ENCODE measurements around the gene IL1RAPL2. TPM values are rescaled to one million over a fixed set of nuclear protein-coding genes. Genes with fewer than 3 reads are reported as not detected.
"Not testable (repeated sequence)": the region's sequence is repeated elsewhere in the genome, so short reads cannot be mapped to it uniquely, and the experiment has no call there.

Gene IL1RAPL2
- total RNA-seq, 1 donor from 2014 or later: 1.8 TPM

GRCh38 chrX:104854790-104855340 is 288.9 kb downstream of the IL1RAPL2 start:
- no peak for DNase-seq

DNA sequence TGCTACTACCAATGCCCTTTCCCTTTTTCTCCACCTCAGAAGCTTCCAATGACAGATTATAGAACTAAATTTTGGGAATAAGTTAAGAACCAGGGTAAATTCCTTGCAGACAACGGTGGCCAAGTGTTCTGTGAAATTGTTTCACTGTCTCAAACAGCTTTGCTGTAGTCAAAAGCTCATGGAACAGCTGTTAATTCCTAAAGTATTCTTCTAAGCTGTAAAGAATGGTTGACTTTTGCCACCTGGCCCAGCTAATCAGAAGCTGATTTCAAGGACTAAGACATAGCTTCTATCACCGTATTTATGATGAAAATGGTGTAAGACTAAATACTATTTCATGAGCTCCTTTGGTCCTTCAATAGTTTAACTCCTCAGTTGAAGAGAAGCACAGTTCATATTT is 297.5 kb downstream of the IL1RAPL2 start:
- DNase-seq: no peak

- no peak for DNase-seq
Observed at GRCh38 chrX:104864296-104864695, 298.3 kb downstream of the IL1RAPL2 start.

DNA sequence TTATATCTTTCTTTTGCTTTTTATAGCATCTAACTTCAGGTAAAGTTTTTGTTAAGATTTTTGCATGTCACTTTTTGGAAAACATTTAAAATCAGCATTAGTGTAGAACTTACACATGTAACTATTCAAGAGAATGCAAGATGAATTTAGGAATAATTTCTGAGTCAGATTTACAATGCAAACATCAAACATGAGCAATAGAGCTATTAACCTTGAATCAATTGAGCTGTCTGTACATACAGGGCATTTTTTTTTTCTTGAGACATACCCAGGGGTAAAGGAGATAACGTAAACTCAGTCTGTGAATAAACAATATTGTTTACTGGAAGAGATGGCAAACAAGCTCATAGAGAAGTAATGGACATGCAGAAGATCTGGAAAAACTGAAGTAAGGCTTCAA is 311.5 kb downstream of the IL1RAPL2 start:
- DNase-seq: no peak

DNA sequence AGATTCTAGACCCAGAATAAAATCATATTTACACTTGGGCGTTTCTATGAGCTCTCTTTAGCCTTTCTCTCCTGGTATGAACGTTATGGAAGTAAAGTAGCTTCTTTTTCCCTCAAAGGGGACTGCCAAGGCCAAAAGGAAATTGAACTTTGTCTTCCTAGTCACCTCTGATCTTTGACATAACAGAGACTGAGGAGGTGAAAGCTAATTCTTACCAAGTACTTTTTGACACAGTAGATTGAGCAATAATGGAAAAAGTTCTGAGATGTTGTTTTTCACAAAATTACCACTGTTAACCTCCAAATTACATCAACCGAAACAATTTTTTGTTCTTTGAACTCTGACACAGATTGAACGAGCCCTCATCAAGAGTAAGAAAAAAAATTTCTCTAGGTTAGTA is 336.1 kb downstream of the IL1RAPL2 start:
- DNase-seq: no peak

- DNase-seq: not testable (repeated sequence)
Observed at GRCh38 chrX:104909694-104910093, 343.7 kb downstream of the IL1RAPL2 start.

DNA sequence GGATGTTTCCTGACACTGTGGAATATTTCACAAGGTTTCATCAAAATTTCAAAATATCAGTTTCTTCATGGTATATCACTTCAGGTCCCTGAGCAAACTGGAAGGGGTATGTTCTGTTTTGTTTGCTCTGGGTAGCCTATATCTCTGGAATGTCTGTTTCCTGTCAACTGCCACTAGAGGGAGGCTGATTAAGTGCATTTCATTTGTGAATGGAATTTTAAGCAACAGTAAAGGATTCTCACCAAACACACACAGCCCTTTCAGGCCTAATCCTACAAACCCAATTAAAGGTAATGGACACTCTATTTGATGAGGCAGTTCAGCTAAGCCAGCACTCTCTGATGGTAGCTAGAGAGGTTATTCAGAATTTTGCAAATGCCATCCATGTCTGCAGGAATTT is 347.3 kb downstream of the IL1RAPL2 start:
- DNase-seq: peak; percentile 2

DNA sequence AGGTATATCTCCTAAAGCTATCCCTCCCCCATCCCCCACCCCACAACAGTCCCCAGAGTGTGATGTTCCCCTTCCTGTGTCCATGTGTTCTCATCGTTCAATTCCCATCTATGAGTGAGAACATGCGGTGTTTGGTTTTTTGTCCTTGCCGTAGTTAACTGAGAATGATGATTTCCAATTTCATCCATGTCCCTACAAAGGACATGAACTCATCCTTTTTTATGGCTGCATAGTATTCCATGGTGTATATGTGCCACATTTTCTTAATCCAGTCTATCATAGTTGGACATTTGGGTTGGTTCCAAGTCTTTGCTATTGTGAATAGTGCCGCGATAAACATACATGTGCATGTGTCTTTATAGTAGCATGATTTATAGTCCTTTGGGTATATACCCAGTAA is 348.7 kb downstream of the IL1RAPL2 start:
- DNase-seq: not testable (repeated sequence)

DNA sequence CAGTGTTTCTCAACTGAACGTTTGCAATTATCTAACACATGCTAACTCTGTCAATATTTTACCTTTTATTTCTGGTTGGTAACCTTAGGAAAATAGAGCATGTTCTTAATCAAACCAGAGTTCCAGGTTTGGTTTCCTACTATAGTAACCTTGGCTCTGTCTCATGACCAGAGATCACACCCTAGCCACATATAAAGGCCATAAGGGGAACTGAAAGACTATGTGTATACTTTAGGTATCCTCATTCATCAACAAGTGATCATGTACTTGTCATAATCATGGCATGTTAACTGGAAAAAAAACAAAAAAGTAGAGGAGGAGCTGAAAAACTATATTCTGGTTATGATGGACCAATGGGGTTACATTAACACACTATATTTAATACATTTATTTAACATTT is 352.1 kb downstream of the IL1RAPL2 start:
- no peak for DNase-seq

GRCh38 chrX:104921584-104922205 is 355.7 kb downstream of the IL1RAPL2 start:
- DNase-seq: no peak

DNA sequence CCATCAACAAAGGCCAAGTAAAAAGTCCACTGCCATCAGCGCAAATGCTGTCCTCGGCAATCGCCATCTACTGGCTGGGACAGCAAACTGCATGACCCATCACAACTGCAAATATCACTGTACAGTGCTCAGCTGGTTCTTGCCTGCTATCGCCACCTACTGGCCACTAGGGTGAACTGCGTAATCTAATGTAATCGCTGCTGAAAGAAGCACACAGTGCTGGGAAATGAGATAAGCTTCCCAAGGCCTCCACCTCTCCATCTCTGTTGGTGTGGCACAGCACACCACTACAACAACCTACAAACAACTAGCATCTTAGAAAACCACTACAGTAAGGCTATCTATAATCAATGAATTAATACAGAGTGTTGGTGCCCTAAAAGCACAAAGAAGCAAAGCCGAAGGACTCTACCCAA is 356.2 kb downstream of the IL1RAPL2 start:
- peak; percentile 0 for DNase-seq

GRCh38 chrX:104929324-104929723 is 363.3 kb downstream of the IL1RAPL2 start:
- DNase-seq: no peak

GRCh38 chrX:104935581-104935980 is 369.6 kb downstream of the IL1RAPL2 start:
- no peak for DNase-seq

DNA sequence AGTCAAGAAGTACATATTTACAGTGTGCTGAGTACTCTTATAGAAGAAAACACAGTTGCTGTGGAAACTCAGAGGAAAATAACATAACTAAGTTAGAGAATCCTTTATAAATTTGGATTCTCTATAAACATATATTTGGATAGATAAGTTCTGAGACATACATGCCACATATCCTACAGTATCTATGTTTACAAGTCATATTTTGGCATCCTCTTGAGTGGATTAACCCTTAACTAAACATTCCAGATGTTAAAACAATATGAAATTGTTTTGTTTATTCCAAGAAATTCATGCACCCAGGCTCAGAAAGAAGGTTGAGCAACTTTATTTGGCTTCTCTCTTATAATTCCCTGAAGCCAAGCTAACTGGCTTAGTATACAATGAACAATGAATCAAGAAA is 387.3 kb downstream of the IL1RAPL2 start:
- DNase-seq: peak; percentile 1

DNA sequence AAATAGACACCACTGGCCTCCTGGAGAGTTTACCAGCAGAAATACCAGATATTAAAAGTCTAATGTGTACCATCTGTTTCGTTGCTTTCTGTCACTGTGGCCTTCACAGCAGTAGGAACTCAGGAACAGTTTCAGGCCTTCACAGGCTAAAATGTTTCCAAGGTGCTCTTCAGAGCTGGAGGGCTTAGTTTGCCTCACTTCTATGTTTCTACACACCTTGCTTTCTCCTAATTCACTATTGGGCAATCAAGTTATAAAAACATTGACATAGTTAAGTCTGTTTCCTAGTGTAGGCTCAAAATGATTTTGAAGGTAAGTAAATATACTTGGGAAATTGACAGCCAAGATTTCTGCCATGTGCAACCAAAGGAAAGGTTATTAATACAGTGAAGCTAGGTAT is 395.9 kb downstream of the IL1RAPL2 start:
- no peak for DNase-seq

GRCh38 chrX:104968241-104968640 is 402.2 kb downstream of the IL1RAPL2 start:
- DNase-seq: no peak

GRCh38 chrX:104972737-104973136 is 406.7 kb downstream of the IL1RAPL2 start:
- DNase-seq: no peak

- no peak for DNase-seq
Observed at GRCh38 chrX:104987063-104987462, 421.1 kb downstream of the IL1RAPL2 start.

DNA sequence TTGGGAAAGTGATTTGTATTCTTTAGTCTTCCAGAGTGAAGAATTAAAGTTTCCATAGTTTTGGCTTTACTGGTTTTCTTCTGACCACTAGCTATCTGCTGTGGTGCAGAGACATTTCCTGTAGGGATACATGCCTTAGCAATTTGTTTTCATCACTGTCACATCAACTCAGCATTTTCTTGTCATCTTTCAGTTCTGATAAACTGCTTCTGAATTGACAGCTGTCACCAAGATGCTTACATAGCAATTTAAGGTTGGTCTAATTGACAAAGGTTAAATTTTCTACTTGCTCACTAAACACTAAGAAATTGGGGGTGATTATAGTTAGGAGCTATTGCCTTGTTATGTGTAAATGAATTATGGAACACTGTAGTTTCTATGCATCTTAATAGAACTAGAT is 422.0 kb downstream of the IL1RAPL2 start:
- DNase-seq: no peak

- DNase-seq: no peak
Observed at GRCh38 chrX:104995546-104995945, 429.5 kb downstream of the IL1RAPL2 start.

DNA sequence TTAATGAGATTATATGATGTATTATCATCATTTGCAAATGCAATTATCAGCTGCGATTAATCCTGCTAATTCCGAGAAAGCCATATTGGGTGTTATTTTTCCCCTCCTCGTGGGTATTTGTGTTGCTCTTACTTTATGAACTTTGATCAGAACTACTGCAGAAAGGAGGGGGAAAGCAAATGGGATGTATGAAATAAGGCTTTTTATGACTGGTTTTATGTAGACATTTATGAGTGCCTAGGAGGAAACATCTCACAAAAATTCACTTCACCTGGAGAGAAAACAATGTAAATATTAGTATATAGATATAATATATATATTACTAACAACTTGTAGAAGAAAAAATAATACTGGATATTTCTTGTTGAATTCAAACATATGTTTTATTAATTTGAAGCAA is 440.1 kb downstream of the IL1RAPL2 start:
- DNase-seq: no peak

DNA sequence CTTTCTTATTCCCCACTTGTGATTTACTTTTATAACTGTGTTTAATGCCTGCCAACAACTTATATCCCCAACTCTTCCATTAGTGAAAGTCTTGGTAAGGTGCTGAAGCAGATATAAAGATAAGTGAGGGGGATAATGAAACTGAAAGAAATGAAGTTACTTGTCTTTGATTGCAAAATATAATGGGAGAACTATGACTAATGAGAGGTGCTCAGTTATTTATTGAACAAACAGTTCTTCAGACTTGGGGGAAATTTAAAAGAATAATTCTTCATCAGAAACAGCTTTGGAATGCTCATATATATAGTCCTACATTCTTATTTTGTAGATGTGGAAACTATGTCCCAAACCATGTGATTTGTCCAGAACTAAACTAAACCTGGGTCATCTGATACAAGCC is 441.0 kb downstream of the IL1RAPL2 start:
- DNase-seq: no peak

- no peak for DNase-seq
Observed at GRCh38 chrX:105013719-105014118, 447.7 kb downstream of the IL1RAPL2 start.

DNA sequence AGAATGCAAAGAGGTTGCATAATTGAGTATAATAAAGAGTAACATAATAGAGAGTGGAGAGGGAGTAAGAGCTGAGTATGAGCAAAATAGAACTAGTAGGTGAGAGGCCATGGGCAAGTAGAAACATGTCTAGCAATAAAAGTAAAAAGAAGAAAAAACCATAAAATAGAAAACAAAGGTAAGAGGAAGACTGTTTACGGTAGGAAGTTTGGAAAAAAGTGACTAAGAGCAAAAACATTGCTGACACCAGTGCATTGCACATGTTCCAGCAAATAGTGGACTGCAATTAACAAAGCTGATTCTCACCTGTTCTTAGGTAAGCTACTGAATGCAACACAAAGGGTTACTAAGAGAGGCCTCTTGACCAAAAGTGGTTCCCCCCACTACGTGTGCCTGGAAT is 451.6 kb downstream of the IL1RAPL2 start:
- DNase-seq: no peak

GRCh38 chrX:105018865-105019264 is 452.9 kb downstream of the IL1RAPL2 start:
- no peak for DNase-seq
